DOHH2 (cell line): ENCODE data around the gene C19orf81.
"Not testable (repeated sequence)": the region's sequence is repeated elsewhere in the genome, so short reads cannot be mapped to it uniquely, and the experiment has no call there.

ENCODE experiments used
- CTCF ChIP-seq: fragments of 200-600 bp; sonication (generic); IDR thresholded peaks from one replicate; pipeline ENCODE4 v1.5.1; 2014; ENCODE audit warnings: antibody characterized with exemption, mild to moderate bottlenecking, low read depth, low read length; ENCODE audit not compliant: poor library complexity, severe bottlenecking
- EZH2phosphoT487 ChIP-seq: fragments of 200-600 bp; sonication (generic); IDR thresholded peaks from 2 replicates; pipeline ENCODE4 v1.6.1; 2017; ENCODE audit warnings: borderline replicate concordance, mild to moderate bottlenecking, antibody characterized with exemption, low read length, moderate library complexity, mixed read lengths

GRCh38 chr19:50612504-50613404, 36.5 kb upstream of the C19orf81 start:
- TF ChIP-seq EZH2phosphoT487, CTCF: not testable (repeated sequence)
